Stimulated activated CD8-positive, alpha-beta memory T cell treated with anti-CD3 and anti-CD28 coated beads, Interleukin-15, amount 100 ng/mL, for 1 hour (primary cell): ENCODE data around the gene WDR7.

Experiments
- DNase-seq: peaks from one replicate; pipeline ENCODE4 v3.0.0-alpha.2; 2020; ENCODE audit warnings: low read depth

Gene WDR7

DNA sequence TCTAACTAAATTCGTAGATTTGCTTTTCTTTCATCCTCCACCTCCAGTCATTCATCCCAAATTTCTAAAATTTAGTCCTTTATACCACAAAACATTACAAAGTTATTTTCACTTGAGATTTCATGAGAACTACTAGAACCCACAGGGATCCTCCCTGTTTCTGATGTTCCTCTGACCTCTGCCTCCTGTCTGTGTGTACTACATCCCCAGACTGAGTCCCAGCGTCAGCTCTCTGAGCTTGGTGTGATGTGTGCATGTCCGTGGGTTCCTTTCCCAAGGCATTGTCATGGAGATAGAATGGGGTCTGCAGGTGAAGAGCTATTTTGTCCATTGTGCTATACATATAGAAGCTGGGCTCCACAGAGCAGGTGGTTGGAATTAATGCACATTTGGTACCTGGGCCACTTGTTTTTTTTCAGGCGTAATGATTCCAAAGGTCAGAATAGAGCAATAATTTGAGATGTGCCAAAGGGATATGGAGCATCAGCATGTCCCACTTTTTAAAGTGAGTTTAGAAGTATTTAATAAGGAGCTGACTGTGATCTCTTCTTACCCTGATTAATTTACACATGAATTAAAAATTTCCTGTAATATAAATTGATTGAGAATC, 344.5 kb downstream of the WDR7 start:
- DNase-seq = no peak

DNA sequence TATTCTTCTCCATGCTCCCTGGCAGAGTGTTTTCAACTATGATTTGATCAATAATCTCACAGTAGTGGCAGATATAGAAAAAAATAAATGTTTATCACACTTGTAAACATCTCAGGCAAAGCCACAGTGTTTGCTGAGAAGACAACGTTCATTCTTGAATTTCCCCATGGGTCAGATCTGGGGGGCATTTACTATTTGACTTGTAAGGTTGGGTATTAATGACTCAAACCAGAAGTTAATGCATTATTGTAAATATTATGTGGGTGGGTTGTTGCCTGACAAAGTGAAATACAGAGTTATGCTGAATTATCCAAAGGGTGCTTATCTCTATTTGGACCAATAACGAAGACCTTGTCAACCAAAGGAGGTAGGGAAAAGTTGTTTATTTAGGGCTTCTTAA, 346.0 kb downstream of the WDR7 start:
- no peak for DNase-seq

- DNase-seq = no peak
These were observed 348.7 kb downstream of the WDR7 start for GRCh38 chr18:56999823-57000222.

GRCh38 chr18:57002627-57003026, 351.5 kb downstream of the WDR7 start:
- DNase-seq = no peak

DNA sequence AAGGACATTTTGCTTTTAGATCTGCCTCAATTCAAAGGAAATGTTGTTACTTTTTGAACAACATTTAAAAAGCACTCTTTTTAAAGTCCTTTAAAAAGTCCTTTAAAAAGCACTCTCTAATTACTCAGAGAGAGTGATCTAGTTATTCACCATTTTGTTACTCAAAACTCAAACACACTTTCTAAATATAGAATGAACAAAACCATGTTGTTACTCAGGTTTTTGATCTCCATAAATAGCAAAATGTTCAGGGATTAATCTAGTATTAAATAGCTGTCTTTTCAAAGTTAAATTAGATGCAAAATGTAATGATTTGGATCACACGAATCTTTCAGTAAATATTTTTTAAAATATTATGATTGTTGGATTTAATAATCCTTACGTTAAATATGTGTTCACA, 352.2 kb downstream of the WDR7 start:
- DNase-seq = no peak

DNA sequence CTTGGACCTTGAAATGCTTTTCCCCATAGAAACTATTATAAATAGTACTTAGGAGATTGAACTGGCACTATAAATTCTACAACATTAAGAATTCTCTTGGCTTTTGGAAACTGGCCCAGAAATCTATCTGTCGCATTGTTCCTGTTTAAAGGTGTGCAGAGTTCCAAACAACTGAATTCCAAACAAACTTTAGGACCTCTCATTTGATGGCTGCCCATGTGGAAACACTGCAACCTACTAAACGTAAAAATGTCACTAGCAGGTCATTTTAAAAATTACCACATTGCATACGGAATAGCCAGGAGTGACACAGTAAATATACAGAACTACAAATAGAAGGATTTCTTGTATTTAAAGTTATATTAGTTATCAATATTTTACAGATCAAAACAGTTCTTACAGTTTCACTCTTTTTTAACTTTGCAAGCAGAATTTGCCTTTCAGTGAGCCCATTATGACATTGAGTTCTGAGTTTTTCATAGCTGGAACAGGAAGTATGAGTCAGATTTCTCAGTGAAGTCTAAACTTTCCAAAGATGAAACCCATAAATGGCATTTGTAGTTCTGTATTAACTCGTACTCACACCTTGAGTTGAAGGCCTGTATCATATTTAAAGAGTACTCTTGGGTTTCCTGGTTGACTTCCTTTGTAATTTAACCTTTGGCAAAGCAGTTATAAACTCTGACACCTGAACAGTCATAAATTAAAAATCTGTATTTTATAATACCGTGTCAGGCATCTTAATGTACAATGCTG, 353.4 kb downstream of the WDR7 start:
- no peak for DNase-seq

DNA sequence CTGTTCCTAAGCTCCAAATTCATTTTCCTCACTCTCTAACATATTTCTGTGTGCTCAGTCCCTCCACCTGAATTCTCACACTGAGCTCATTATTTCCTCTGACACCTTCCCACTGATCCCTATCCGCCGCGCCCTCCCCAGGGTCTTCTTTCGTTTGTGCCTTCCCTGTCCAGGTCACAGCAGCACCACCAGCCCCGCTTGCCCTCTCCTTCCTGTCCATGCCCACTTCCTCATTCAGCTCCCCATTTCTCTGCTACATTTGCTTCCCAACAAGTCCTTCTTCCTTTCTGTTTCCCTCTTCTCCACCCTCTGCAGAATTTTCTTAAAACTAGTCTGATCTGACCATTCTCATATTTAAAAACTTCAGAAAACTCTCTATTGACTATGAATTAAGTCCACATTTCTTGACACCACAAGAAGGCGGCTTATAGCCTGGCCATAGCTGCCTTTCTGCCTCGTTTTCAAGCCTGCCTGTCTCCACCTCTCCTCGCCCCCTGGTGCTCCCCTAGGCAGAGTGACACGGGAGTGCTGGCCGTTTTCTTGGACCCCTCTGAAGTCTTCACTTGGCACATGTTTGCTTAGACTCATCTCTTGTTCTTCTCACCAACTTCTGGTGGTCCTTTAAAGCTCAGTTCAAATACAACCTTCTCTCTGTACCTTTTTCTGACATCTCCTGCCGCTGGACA, 357.0 kb downstream of the WDR7 start:
- DNase-seq = no peak

- DNase-seq = no peak
These were observed 358.7 kb downstream of the WDR7 start for GRCh38 chr18:57009844-57010243.

- no peak for DNase-seq
These were observed 363.7 kb downstream of the WDR7 start for GRCh38 chr18:57014772-57015413.

DNA sequence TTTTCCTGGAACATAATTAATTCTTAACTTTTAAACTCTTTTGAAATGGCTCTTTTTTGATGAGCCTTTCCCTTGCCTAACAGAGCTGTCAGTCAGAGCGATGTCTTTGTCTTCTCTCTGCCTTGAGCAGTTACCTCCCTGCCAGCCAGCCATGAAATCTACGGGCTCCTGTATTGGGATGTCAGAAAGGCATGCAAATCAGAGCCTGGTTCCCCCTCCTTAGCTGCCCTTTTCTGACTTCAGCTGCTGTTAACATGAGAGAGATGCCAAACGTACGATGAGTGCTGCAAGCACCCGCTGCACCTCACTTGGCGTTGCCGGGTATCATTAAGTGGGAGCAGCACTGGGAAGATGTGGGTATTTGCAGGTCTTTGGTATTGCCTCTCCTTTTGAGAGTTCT, 364.3 kb downstream of the WDR7 start:
- no peak for DNase-seq

DNA sequence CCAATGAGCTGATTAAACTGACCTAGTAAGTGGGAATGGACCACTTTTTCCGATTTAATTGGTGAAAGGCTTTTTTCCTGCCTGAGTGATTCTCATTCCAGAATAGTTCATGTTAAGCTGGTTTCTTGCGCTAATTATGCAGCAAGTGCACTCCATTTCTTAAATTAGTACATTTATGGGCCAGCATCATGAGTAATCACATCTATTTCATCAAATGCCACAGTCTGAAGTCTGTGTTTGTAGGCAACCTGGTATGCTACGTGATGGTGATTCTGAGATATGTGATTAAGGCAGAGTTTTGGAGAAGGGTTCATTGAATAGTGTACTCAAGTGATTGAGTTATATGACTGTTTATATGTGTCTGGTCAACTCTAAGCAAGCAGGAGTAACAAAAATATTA, 367.7 kb downstream of the WDR7 start:
- DNase-seq = no peak

DNA sequence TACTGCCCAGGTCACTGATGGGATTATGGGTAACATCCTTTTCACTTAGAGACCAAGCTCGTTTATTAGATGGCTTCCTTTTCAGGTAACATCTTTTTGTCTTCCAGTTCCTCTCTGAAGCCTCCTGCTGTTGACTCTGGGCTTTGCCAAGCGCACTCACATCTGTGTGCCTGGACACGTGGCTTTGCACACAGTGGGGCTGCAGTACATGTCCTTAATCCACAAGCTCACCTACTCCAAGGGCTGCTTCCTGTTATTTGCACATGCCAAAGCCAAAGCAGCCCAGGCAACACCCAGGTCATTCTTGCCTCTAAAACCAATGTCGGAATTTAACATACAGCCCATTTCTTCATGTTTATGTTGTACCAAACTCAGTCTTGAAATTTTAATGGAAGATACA, 371.6 kb downstream of the WDR7 start:
- DNase-seq = no peak

DNA sequence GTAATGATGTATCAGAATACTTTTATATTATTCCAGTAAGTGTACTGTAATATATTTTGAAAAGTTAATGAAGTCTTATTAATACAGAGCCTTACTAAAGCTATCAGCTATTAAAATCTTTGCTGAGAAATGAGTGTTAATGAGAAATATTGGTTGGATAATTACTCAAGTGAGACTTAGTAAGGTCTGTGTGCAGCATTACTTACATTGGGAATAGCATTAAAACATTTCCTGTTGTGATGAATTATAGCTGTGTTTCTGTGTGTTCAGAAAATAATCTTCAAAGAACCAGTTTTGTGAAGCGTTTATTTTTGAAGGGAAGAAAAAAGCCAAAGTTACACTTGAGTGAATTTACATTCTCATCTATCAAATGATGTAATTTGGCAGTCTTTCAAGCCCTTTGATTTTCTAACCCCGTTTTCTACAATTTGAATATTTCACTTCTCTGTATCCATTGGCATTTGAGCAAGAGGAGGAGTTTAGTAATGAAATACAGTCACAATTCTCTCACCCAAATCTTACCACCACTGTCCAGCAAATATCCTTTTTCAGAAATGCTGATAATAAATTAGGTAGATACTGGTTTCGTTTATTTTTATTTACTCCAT, 372.2 kb downstream of the WDR7 start:
- DNase-seq = no peak

GRCh38 chr18:57025540-57025939, 374.4 kb downstream of the WDR7 start:
- DNase-seq = no peak

DNA sequence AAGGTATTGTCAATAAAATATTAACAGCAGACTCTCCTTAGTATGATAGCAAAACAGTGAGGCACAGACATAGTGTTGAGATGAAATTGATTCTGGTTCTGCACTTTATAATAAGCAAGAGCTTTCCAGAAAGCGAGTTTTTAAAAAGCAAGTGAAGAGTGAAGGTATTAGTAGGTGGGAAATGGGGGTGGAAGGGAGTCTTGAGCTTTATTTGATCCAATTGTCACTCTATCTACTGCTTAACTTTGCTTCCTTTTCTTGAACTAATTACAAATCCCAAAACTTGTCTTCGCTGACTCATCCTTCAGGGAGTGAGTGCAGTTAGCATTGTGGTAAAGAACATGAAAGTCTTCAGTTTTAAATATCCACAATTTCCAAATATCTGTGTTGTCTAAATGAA, 375.2 kb downstream of the WDR7 start:
- DNase-seq = no peak

- DNase-seq = no peak
These were observed 376.1 kb downstream of the WDR7 start for GRCh38 chr18:57027190-57027708.

DNA sequence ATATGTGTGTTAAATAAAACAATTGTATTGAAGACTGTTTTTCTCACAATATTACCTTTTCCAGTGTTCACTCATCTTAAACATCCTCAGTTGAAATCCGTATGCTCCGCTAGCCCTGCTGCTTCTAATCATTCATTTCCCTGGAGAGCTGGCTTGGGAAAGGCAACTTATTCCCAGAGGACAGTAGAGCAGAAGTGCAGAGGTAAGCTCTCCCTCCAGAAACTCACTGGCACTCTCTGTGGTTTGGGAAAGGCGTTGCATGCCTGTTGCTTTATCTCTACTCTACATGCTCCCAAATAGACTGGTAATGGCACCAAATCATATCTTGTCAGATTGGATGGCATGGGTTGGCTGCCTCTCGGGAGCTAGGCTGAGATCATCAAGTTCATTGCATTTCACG, 378.6 kb downstream of the WDR7 start:
- DNase-seq = no peak

DNA sequence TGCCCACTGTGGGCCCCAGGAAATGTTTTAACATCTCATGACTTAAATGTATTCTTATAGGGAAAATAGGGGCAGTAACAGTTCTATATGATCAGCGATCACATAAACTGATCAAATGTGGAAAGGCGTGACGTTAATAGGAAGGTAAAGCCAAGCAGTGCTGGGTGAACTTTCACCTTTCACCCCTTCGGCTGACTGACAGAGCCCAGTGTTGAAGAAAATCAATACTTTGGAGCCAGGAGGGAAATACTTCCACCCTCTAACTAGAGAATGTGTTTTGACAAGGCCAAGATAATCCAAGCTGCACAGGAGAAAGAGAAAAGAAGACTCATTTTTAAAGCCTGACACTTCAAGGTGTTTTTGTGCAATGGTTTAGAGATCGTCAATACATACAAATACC, 379.3 kb downstream of the WDR7 start:
- no peak for DNase-seq

GRCh38 chr18:57035590-57035989, 384.4 kb downstream of the WDR7 start:
- DNase-seq = no peak

- no peak for DNase-seq
These were observed 387.2 kb downstream of the WDR7 start for GRCh38 chr18:57038395-57038794.

DNA sequence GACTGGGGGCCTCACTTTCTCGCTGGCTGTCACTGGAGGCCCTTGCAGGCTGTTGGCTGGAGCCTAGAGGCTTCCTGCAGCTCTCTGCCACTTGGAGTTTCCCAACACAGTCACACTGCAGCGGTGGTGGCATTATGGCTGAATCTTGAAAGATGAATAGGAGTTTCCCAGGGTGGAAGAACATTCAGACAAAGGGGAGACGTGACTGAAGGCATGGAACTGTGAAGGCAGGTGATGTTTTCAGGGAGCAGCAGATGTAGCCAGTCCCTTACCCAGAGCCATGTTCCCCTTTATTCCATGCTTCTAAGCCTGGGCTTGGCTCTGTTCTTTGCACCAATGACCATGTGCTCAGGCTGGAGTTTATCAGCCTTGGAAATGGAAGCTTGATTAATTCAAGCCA, 389.0 kb downstream of the WDR7 start:
- DNase-seq = no peak

- no peak for DNase-seq
These were observed 392.1 kb downstream of the WDR7 start for GRCh38 chr18:57043241-57043640.
